ENCODE data around the gene CEACAM4. TPM values are rescaled to one million over a fixed set of nuclear protein-coding genes. Genes with fewer than 3 reads are reported as not detected.

CEACAM4 gene
- total RNA-seq, 4 donors from 2014 or later = 1.1 to 2.9 TPM; not detected in 2

DNA sequence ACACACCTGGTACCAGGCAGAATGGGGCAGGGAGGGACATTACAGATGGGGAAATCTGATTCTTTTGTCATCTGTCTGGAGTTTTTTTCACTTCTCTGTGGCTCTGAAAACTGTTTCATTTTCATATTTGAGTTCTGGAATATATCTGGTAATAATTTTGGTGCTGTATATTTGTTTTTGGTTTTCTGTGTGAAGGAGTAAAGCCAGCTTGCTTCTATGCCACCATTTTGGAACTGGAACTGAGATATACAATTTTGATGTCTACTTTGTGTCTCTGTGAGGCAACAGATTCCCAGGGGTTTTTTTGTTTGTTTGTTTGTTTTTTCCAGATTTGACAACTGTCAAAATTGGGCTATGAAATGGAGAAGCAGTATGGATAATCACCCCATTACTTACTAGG is 16.1 kb downstream of the CEACAM4 start:
- no peaks in the 10 kb centered on the region for H3K9me3 ChIP-seq
- intact Hi-C loops (cut with DNase I) = no loop called here
- H3K27me3 ChIP-seq = peaks cover 0 to 33% (median 0%) of the 10 kb centered on the region in 4 donors
- H3K27ac ChIP-seq = no peak overlapping the region
- H3K4me1 ChIP-seq = no peaks in the 10 kb centered on the region
- no peaks in the 10 kb centered on the region for H3K36me3 ChIP-seq
- TF ChIP-seq POLR2A (IDR thresholded peaks at IDR 0.05) = no peak
- TF ChIP-seq, protein P1, sequence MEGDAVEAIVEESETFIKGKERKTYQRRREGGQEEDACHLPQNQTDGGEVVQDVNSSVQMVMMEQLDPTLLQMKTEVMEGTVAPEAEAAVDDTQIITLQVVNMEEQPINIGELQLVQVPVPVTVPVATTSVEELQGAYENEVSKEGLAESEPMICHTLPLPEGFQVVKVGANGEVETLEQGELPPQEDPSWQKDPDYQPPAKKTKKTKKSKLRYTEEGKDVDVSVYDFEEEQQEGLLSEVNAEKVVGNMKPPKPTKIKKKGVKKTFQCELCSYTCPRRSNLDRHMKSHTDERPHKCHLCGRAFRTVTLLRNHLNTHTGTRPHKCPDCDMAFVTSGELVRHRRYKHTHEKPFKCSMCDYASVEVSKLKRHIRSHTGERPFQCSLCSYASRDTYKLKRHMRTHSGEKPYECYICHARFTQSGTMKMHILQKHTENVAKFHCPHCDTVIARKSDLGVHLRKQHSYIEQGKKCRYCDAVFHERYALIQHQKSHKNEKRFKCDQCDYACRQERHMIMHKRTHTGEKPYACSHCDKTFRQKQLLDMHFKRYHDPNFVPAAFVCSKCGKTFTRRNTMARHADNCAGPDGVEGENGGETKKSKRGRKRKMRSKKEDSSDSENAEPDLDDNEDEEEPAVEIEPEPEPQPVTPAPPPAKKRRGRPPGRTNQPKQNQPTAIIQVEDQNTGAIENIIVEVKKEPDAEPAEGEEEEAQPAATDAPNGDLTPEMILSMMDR (IDR thresholded peaks at IDR 0.05) = no peak
- H3K4me3 ChIP-seq = no peak overlapping the region
- DNase-seq = no peak

DNA sequence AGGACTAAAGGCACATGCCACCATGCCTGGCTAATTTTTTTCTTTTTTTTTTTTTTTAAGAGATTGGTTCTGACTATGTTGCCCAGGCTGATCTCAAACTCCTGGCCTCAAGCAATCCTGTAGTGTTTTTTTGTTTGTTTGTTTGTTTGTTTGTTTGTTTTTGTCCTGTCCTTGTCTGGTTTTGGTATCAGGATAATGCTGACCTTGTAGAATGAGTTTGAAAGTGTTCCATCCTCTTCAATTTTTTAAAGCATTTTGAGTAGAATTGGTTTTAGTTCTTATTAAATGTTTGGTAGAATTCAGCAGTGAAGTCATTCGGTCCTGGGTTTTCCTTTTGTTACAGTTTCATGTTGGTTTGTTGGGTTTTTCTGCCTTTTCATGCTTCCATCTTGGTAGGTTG is 19.2 kb downstream of the CEACAM4 start:
- WGBS, 2 donors = 80 to 92% methylated on average over 1 of the region's 1 CpG
- TF ChIP-seq POLR2A (IDR thresholded peaks at IDR 0.05) = no peak
- TF ChIP-seq, protein P1 (IDR thresholded peaks at IDR 0.05) = no peak

DNA sequence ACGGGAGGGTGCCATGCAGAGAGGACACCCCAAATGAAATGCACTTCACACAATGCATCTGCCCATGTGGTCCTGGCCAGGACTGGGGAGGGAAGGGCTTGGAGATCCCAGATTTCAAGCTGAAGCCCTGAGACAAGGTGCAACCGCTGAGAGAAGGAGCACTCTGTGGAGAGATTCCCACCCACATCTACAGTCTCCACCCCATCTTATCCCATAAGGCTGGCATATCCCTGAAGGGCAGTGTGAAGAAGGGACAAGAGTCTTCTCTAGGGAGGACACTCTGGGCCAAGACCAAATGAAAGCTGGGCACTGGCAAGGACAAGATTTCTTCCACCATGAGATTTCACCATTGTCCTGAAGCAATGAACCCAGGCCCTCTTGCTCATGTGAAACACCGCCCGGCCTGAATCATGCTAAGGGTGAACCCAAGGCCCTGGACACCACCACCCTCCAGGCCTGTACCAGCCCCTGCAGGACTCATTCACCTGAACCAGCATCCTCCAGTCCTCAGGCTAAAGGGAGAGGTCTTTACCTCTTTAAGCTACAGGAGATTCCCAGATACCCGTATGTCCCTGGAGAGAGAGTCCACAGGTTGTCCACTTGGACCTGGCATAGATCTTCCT is 20.5 kb downstream of the CEACAM4 start:
- TF ChIP-seq POLR2A (IDR thresholded peaks at IDR 0.05) = no peak
- TF ChIP-seq, protein P1 (IDR thresholded peaks at IDR 0.05) = no peak
- no peak for DNase-seq
- intact Hi-C loops (cut with DNase I) = no loop called here
- H3K27me3 ChIP-seq = peaks cover 0 to 27% (median 0%) of the 10 kb centered on the region in 4 donors
- H3K4me1 ChIP-seq = no peaks in the 10 kb centered on the region
- H3K4me3 ChIP-seq = no peak overlapping the region
- WGBS, 2 donors = 74 to 81% methylated on average over 4 of the region's 5 CpGs
- H3K27ac ChIP-seq = no peak overlapping the region
- no peaks in the 10 kb centered on the region for H3K9me3 ChIP-seq
- H3K36me3 ChIP-seq = no peaks in the 10 kb centered on the region

More for the DNA sequence above, 19.2 kb downstream of the CEACAM4 start:
- intact Hi-C loops (cut with DNase I) = no loop called here
- Histone ChIP-seq H3K36me3 (no peaks in the 10 kb centered on the region), H3K9me3 (no peaks in the 10 kb centered on the region), H3K4me3 (no peak overlapping the region), H3K4me1 (no peaks in the 10 kb centered on the region), H3K27me3 (peaks cover 0 to 27% (median 0%) of the 10 kb centered on the region in 4 donors), H3K27ac (no peak overlapping the region)
- DNase-seq = no peak

DNA sequence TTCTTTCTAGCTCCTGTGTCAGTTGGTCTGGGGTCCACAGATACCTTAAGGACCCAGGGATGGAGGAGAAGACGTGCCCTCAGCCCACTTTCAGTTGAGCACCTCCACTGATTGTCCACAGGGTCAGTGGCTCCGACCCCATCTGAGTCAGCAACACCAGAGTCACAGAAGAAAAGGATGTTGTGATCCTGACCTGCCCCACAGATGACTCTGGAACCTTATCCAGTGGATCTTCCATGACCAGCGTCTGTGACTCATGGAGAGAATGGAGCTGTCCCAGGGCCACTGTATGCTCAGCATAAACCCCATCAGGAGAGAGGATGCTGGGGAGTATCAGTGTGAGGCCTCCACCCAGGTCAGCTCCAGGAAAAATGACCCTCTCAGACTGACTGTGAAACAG is 22.0 kb downstream of the CEACAM4 start:
- no peaks in the 10 kb centered on the region for H3K4me1 ChIP-seq
- intact Hi-C loops (cut with DNase I) = no loop called here
- H3K27me3 ChIP-seq = peaks cover 0 to 31% (median 0%) of the 10 kb centered on the region in 4 donors
- H3K9me3 ChIP-seq = no peaks in the 10 kb centered on the region
- no peak overlapping the region for H3K4me3 ChIP-seq
- H3K27ac ChIP-seq = no peak overlapping the region
- TF ChIP-seq POLR2A (IDR thresholded peaks at IDR 0.05) = no peak
- TF ChIP-seq, protein P1 (IDR thresholded peaks at IDR 0.05) = no peak
- H3K36me3 ChIP-seq = no peaks in the 10 kb centered on the region
- whole genome bisulfite sequencing, 2 donors = 56% methylated on average over 2 of the region's 3 CpGs; no CpG with 5 or more reads in 1 of the 2 donors
- no peak for DNase-seq

DNA sequence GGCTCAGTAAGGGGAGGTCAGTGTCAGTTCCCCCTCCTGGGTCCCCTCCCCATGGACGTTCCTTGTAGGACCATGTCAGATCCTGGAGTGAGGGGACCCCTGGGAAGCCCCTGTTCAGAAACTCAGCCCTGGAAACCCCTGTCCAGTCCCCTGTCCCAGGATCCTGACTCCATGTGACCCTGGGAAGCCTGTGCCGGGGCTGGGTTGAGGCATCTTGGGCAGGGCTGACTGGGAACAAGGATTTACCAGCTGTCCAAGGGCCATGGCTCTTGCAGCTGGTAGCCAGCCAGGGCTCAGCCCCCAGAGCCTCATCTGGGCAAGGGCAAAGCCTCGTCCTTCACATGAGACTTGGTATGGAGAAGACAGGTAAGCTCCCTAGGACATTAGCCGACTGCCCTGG is 25.1 kb downstream of the CEACAM4 start:
- Histone ChIP-seq H3K4me3 (no peak overlapping the region), H3K27me3 (peaks cover 0 to 48% (median 3%) of the 10 kb centered on the region in 4 donors), H3K9me3 (no peaks in the 10 kb centered on the region), H3K4me1 (no peaks in the 10 kb centered on the region), H3K27ac (no peak overlapping the region), H3K36me3 (no peaks in the 10 kb centered on the region)
- TF ChIP-seq, protein P1 (IDR thresholded peaks at IDR 0.05) = no peak
- TF ChIP-seq POLR2A (IDR thresholded peaks at IDR 0.05) = no peak
- WGBS, 2 donors = 21 to 40% methylated on average over 2 of the region's 4 CpGs
- DNase-seq = no peak
- intact Hi-C loops (cut with DNase I) = no loop called here

All from esophagus squamous epithelium (tissue), 5 donors.